DOHH2 (cell line): ENCODE results near the gene MYO1A.

ENCODE experiments used
- H3F3A ChIP-seq: fragments of 200-600 bp; sonication (generic), shearing (Covaris generic); 2 replicates; pipeline ENCODE4 v1.6.0; 2016; ENCODE audit warnings: antibody characterized with exemption, mild to moderate bottlenecking; ENCODE audit not compliant: control insufficient read depth, insufficient read depth
- H3K27ac ChIP-seq: fragments of 200-600 bp; sonication (generic); 2 replicates; pipeline ENCODE4 v1.5.1; 2014; ENCODE audit warnings: low read depth, mild to moderate bottlenecking, low read length, moderate library complexity
- H3K27me3 ChIP-seq: fragments of 200-600 bp; sonication (generic); 2 replicates; pipeline ENCODE4 v1.6.1; 2014; ENCODE audit warnings: mild to moderate bottlenecking, low read length, mixed read lengths; ENCODE audit not compliant: control insufficient read depth
- H3K36me3 ChIP-seq: fragments of 200-600 bp; sonication (generic); 2 replicates; pipeline ENCODE4 v1.6.1; 2014; ENCODE audit warnings: mild to moderate bottlenecking, low read length, moderate library complexity, mixed read lengths; ENCODE audit not compliant: control insufficient read depth
- H3K4me1 ChIP-seq: fragments of 200-600 bp; sonication (generic); 2 replicates; pipeline ENCODE4 v1.6.1; 2014; ENCODE audit warnings: mild to moderate bottlenecking, low read length, mixed read lengths; ENCODE audit not compliant: control insufficient read depth
- H3K4me2 ChIP-seq: fragments of 200-600 bp; sonication (generic); 2 replicates; pipeline ENCODE4 v1.6.0; 2014; ENCODE audit warnings: mild to moderate bottlenecking, low read length, moderate library complexity
- H3K4me3 ChIP-seq: fragments of 200-600 bp; sonication (generic); 2 replicates; pipeline ENCODE4 v1.5.1; 2014; ENCODE audit warnings: mild to moderate bottlenecking, low read length, mixed read lengths
- H3K79me2 ChIP-seq: fragments of 200-600 bp; sonication (generic); 2 replicates; pipeline ENCODE4 v1.6.1; 2014; ENCODE audit warnings: mild to moderate bottlenecking, low read length, mixed read lengths; ENCODE audit not compliant: control insufficient read depth
- H3K9me2 ChIP-seq: fragments of 200-600 bp; sonication (generic); replicated peaks from 2 replicates; pipeline ENCODE4 v1.6.1; 2014; ENCODE audit warnings: mild to moderate bottlenecking, low read length, mixed read lengths; ENCODE audit not compliant: control insufficient read depth
- H3K9me3 ChIP-seq: fragments of 200-600 bp; sonication (generic); 2 replicates; pipeline ENCODE4 v1.6.1; 2014; ENCODE audit warnings: antibody characterized with exemption, low read length, mixed read lengths; ENCODE audit not compliant: control insufficient read depth, insufficient read depth
- H4K20me1 ChIP-seq: fragments of 200-600 bp; sonication (generic); 2 replicates; pipeline ENCODE4 v1.6.0; 2014; ENCODE audit warnings: low read depth, mild to moderate bottlenecking, antibody characterized with exemption, low read length, moderate library complexity; ENCODE audit not compliant: control insufficient read depth, insufficient read depth
- EZH2phosphoT487 ChIP-seq: fragments of 200-600 bp; sonication (generic); IDR thresholded peaks from 2 replicates; pipeline ENCODE4 v1.6.1; 2017; ENCODE audit warnings: borderline replicate concordance, mild to moderate bottlenecking, antibody characterized with exemption, low read length, moderate library complexity, mixed read lengths
- TF ChIP-seq, protein P1 (sequence below): fragments of 200-600 bp; sonication (generic); IDR thresholded peaks from one replicate; pipeline ENCODE4 v1.5.1; 2014; ENCODE audit warnings: antibody characterized with exemption, mild to moderate bottlenecking, low read depth, low read length; ENCODE audit not compliant: poor library complexity, severe bottlenecking

The MYO1A gene

DNA sequence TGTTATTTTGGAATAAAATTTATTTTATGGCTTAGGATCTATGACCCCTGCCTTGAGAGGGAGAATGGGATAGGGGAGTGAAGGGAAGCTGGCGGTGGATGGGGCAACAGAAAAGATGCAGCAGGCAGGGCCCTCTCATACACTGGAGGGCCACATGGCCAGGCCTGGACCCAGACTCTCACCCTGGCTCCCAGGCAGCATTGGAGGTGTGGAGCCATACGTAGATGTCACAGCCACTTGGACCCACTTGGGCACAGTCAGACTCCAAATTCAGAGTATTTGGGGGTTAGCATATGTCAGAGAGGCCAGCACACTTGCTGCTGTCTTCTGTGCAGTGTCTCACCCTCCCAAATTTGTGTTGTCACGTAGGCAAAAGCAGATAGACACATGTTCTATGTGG lies 45.5 kb upstream of the MYO1A start:
- H3F3A ChIP-seq, result peaks cover 17% of the 10 kb centered on the region
- H3K79me2 ChIP-seq, result no peaks in the 10 kb centered on the region
- H3K9me2 ChIP-seq, result no peaks in the 10 kb centered on the region
- H3K27ac ChIP-seq, result no peak overlapping the region
- no peak overlapping the region for H3K4me3 ChIP-seq
- no peak overlapping the region for H3K4me2 ChIP-seq
- no peaks in the 10 kb centered on the region for H3K9me3 ChIP-seq
- H4K20me1 ChIP-seq, result no peaks in the 10 kb centered on the region
- no peak for TF ChIP-seq EZH2phosphoT487
- TF ChIP-seq, protein P1, sequence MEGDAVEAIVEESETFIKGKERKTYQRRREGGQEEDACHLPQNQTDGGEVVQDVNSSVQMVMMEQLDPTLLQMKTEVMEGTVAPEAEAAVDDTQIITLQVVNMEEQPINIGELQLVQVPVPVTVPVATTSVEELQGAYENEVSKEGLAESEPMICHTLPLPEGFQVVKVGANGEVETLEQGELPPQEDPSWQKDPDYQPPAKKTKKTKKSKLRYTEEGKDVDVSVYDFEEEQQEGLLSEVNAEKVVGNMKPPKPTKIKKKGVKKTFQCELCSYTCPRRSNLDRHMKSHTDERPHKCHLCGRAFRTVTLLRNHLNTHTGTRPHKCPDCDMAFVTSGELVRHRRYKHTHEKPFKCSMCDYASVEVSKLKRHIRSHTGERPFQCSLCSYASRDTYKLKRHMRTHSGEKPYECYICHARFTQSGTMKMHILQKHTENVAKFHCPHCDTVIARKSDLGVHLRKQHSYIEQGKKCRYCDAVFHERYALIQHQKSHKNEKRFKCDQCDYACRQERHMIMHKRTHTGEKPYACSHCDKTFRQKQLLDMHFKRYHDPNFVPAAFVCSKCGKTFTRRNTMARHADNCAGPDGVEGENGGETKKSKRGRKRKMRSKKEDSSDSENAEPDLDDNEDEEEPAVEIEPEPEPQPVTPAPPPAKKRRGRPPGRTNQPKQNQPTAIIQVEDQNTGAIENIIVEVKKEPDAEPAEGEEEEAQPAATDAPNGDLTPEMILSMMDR, result no peak
- peaks cover 64% of the 10 kb centered on the region for H3K36me3 ChIP-seq
- no peaks in the 10 kb centered on the region for H3K27me3 ChIP-seq
- peaks cover 17% of the 10 kb centered on the region for H3K4me1 ChIP-seq

DNA sequence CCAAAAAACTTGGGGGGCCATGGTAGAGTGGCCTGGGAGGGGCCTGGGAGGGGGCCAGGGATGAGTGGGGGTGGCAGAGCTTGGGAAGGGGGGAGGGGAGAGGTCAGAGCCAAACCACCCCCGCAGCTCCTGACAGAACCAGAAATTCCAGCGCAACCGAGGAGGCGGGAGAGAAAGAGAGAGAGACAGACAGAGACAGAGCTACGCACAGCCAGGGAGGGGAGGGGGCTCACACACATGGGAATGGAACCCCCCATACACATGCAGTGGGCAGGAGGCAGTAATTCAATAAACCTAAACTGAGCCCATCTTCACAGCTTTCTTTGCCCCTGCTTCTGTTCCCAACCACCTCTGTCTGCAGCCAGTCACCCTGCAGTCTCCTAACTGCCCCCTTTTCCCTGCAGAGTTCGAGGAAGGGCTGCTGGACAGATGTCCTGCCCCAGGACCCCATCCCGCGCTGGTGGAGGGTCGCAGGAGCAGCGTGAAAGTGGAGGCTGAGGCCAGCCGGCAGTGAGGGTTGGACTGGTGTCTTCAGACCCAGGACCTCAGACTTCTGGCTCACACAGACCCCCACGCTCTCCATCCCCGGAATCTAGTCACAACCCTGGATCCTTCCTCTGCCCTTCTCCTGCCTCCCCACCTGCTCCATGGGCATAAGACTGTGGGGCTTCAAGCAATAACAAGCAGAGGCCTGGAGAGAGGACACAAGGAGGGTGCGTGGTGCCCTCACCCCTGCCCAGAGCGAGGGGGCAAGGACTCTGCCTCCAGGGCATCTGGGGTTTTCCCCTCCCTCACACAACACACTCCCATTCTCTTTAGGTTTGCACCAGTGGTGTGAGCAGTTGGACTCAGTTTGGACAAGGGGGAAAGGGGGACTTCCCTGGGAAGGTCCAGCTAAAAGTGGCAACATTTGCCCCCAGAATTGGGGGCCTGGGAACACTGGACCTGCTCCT lies 44.6 kb upstream of the MYO1A start:
- Histone ChIP-seq H3K27me3 (no peaks in the 10 kb centered on the region), H3K9me3 (no peaks in the 10 kb centered on the region), H3K9me2 (no peaks in the 10 kb centered on the region), H3K4me3 (peak overlapping the region; percentile 28), H3K36me3 (peaks cover 55% of the 10 kb centered on the region), H3F3A (peaks cover 17% of the 10 kb centered on the region), H3K79me2 (peaks cover 5% of the 10 kb centered on the region), H3K4me1 (peaks cover 23% of the 10 kb centered on the region), H3K27ac (peak overlapping the region; percentile 22; the same call in 1 of the 2 replicates), H3K4me2 (peak overlapping the region; percentile 58), H4K20me1 (no peaks in the 10 kb centered on the region)
- TF ChIP-seq, protein P1, result no peak
- no peak for TF ChIP-seq EZH2phosphoT487

DNA sequence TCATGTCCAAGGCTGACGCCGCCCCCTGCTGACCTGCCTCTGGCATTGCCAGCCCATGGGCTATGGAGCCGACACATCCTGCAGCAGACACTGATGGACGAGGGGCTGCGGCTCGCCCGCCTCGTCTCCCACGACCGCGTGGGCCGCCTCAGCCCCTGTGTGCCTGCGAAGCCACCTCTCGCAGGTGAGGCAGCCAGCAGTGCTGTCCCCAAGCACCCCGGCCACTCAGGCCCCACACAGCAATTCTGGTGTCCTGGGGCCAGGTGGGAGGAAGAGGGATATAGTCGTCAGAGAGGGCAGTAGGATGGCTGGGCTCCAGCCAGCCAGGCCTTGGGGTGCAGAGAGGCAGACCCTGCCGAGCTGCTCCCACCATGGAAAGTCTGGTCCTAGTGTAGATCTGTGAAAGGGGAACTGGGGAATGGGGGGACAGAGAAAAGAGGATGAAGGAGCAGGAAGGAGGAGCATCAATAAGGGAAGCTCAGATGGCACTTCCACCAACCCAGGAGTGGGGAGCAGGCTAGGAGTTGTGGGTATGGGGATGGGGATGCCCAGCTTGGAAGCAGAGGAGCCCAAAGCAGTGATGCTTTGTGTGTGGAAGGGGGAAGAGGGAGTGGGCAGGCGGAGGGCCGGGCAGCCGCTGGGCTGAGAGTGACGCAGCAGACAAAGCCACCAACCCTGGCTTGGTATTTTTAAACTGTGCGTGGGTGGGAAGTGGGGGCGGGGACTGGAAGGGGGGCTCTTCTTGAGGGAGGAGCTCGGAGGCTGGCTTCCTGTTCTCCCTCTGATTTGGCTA lies 43.7 kb upstream of the MYO1A start:
- no peaks in the 10 kb centered on the region for H3K9me3 ChIP-seq
- TF ChIP-seq, protein P1, result peak; percentile 65
- TF ChIP-seq EZH2phosphoT487, result no peak
- H3K27ac ChIP-seq, result peak overlapping the region; percentile 40
- H3F3A ChIP-seq, result peaks cover 17% of the 10 kb centered on the region
- H3K4me3 ChIP-seq, result peak overlapping the region; percentile 28
- peaks cover 9% of the 10 kb centered on the region for H3K79me2 ChIP-seq
- peaks cover 25% of the 10 kb centered on the region for H3K4me1 ChIP-seq
- peaks cover 46% of the 10 kb centered on the region for H3K36me3 ChIP-seq
- H4K20me1 ChIP-seq, result no peaks in the 10 kb centered on the region
- peak overlapping the region; percentile 58 for H3K4me2 ChIP-seq
- no peaks in the 10 kb centered on the region for H3K27me3 ChIP-seq
- no peaks in the 10 kb centered on the region for H3K9me2 ChIP-seq
